HG02759 (cell line): ENCODE data around the gene CSKMT.
"Not testable (repeated sequence)": the region's sequence is repeated elsewhere in the genome, so short reads cannot be mapped to it uniquely, and the experiment has no call there.

ENCODE experiments used
- ATAC-seq: cut with Tn5 transposase; IDR thresholded peaks from one replicate; pipeline ENCODE4 v1.9.1; 2021; ENCODE audit warnings: mild to moderate bottlenecking, moderate library complexity; ENCODE audit not compliant: unreplicated experiment

The CSKMT gene

GRCh38 chr11:62652161-62653006, 12.7 kb upstream of the CSKMT start:
- no peak for ATAC-seq

- no peak for ATAC-seq
Observed at GRCh38 chr11:62654297-62654696, 10.8 kb upstream of the CSKMT start.

- ATAC-seq: no peak
Observed at GRCh38 chr11:62656796-62657429, 8.2 kb upstream of the CSKMT start.

DNA sequence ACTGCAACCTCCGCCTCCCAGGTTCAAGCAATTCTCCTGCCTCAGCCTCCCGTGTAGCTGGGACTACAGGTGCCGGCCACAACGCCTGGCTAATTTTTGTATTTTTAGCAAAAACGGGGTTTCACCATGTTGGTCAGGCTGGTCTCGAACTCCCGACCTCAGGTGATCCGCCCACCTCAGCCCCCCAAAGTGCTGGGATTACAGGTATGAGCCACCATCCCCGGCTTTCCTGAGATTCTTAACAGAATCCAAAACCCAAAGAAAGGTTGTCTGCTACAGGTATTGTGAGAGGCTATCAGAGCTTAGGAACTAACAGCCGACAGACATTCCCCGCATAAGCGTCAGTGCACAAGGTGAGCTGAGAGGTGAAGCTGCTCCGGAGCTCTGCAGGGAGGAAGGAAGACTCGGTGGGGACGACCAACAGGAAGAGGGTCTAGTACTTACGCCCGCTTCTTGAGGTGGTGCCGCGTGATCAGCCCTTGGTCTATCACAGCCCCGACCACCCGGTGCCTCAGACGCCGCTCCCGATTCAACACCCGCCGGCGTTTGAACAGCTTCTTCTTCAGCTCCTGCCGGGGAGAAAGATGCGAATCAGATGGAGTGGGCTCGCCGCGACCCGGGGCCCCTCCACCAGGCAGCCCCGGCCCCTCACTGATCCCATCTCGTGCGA, 572 bp upstream of the CSKMT start:
- peak; percentile 17 for ATAC-seq

DNA sequence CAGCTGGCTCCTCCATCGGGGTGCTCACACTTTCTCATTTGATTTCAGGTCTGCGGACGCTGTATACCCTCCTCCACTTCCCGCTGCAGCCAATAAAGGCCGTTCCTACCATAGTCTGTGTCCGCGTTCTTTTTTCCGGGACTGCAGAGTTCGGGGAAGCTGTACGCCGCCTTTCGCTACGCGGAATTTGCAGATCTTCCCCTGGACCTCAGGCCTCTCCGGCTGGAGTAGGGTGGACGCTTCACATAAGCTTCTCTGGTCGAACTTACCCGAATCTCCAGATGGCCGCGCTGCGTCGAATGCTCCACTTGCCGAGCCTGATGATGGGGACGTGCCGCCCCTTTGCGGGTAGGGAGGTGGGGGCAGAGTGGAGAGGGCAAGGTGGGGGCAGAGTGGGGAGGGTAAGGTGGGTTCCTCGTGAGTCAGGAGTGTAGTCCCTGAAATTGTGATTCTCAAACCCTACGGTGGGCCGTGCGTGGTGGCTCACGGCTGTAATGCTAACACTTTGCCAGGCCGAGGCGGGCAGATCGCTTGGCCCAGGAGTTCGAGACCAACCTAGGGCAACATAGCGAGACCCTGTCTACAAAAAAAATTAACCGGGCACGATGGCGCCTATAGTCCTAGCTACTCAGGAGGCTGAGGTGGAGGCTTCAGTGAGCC, 617 bp downstream of the CSKMT start:
- peak; percentile 5 for ATAC-seq

- no peak for ATAC-seq
Observed at GRCh38 chr11:62666259-62666926, 1.3 kb downstream of the CSKMT start.

GRCh38 chr11:62667460-62667859, 2.3 kb downstream of the CSKMT start:
- ATAC-seq: no peak

- no peak for ATAC-seq
Observed at GRCh38 chr11:62669420-62670161, 4.5 kb downstream of the CSKMT start.

DNA sequence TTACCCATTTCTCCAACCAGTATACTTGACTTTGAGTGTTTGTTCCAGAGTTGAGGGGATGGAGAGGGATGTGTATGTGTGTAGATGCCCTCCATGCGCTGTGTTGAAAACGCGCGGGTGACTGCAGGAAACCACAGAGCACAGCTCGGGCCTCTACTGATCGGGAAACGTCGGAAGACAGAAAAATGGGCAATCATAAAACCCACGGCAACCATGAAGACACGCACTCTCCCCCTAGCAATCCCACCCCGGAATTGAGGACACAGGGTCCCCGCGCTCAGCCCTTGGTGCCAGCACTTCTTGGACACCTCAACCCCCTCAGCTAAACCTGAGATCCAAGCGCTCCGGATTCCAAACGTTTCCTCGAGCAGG, 6.1 kb downstream of the CSKMT start:
- no peak for ATAC-seq

DNA sequence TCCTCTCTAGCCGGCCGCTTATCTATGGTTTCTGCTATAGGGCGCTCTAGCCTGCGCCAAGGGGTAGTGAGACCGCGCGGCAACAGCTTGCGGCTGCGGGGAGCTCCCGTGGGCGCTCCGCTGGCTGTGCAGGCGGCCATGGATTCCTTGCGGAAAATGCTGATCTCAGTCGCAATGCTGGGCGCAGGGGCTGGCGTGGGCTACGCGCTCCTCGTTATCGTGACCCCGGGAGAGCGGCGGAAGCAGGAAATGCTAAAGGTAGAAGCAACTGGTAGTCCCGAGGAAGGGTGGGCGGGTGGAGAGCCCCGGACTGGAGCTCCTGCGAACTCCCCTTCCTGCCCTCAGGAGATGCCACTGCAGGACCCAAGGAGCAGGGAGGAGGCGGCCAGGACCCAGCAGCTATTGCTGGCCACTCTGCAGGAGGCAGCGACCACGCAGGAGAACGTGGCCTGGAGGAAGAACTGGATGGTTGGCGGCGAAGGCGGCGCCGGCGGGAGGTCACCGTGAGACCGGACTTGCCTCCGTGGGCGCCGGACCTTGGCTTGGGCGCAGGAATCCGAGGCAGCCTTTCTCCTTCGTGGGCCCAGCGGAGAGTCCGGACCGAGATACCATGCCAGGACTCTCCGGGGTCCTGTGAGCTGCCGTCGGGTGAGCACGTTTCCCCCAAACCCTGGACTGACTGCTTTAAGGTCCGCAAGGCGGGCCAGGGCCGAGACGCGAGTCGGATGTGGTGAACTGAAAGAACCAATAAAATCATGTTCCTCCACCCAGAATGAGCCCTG, 6.7 kb downstream of the CSKMT start, which contains the start of the genes LBHD1 and UQCC3:
LBHD1 (minus strand) TSS at position 660 of the 782 bp plus-strand sequence. CDS start 2,236 bp downstream, outside the sequence.
UQCC3 (plus strand) TSS at position 66 of the 782 bp plus-strand sequence; CDS start at position 139, 73 bp downstream.
- peak; percentile 64 for ATAC-seq

DNA sequence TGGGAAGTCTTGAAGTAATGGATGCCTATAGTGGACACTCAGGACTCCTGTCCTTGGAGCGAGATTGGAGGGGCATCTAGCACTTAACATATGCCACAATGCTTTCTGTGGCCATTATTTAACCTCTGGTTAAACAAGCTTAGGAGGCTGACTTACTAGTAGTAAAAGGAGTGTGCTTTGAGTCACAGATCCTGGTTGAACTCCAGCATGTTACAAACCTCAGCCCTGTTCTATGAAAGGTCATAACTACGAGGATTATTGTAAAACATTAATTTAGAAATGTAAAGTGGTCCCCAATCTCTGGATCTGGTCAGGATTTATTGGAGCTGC, 8.0 kb downstream of the CSKMT start:
- ATAC-seq: no peak

DNA sequence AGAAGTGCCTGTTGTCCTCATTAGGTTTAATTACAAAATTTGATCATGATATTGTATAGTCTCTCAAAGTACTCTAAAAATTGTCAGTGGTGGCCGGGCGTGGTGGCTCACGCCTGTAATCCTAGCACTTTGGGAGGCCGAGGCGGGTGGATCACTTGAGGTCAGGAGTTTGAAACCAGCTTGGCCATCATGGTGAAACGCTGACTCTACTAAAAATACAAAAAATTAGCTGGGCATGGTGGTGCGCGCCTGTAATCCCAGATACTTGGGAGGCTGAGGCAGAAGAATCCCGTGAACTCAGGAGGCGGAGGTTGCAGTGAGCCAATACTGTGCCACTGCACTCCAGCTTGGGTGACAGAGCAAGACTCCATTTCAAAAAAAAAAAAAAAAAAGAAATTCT, 10.3 kb downstream of the CSKMT start:
- not testable (repeated sequence) for ATAC-seq

DNA sequence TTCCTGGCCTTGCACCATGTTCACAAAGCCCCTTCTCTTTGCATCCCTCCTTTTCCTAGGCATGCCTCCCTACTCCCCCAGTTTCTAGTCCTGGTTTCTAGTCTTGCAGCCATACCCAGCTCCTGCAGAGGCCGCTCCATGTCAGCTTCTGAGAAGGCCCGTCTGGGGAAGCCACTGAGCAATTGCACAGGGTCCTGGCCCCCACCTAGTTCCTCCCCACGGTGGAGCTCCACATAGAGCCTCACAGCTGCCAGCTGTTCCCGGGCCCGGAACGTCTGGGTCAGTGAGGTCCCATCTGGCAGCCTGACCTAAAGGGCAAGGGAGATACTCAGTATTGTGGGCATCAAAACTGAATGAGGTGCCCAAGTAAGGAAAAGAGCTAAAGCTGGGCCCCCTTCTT, 11.6 kb downstream of the CSKMT start:
- no peak for ATAC-seq

GRCh38 chr11:62677156-62677555, 12.0 kb downstream of the CSKMT start:
- no peak for ATAC-seq

DNA sequence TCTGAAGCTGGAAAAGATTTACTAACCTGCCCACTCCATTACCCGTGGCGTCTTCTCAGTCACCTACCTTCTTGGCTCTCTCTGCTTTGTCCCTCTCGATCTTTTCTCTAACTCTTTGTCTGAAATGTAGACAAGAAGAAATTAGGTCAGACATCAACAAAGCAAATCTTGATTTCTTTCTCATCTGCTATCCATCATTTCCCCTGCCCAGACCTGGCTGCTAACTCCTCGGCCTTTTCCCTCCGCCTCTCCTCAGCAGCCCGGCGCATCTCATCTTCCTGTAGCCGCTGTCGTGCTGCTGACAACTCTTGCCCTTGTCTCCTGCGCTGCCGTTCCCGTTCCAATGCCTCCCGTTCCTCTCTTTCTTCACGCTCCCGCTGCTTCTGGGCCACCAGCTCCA, 12.6 kb downstream of the CSKMT start:
- no peak for ATAC-seq

- no peak for ATAC-seq
Observed at GRCh38 chr11:62678433-62678769, 13.3 kb downstream of the CSKMT start.

- ATAC-seq: peak; percentile 81
Observed at GRCh38 chr11:62678770-62679696, 13.9 kb downstream of the CSKMT start, which contains the start of gene UBXN1. Gene UBXN1 (minus strand): TSS chr11:62679073. CDS start chr11:62678923, 150 bp downstream.

- no peak for ATAC-seq
Observed at GRCh38 chr11:62680825-62681240, 15.7 kb downstream of the CSKMT start.
